Lower leg skin (tissue), 4 donors: Measurements from ENCODE around the gene KIF17. TPM values are rescaled to one million over a fixed set of nuclear protein-coding genes. Genes with fewer than 3 reads are reported as not detected.

Source experiments
- DNase-seq, 2 donors: peaks; one replicate each; pipeline ENCODE4 v3.0.0-alpha.2; 2019; ENCODE audit warnings: low spot score in 2 of 2
- H3K4me3 ChIP-seq: fragments of 200-600 bp; sonication (generic); 2 replicates; pipeline ENCODE4 v1.5.1; 2017; ENCODE audit warnings: mild to moderate bottlenecking, low read depth; ENCODE audit not compliant: poor library complexity, severe bottlenecking
- CTCF ChIP-seq, 3 donors: fragments of 450-650 bp; IDR thresholded peaks; one replicate each; pipeline ENCODE4 v1.5.1; 2016; ENCODE audit warnings: antibody characterized with exemption in 3 of 3, mild to moderate bottlenecking in 3 of 3, moderate library complexity in 2 of 3
- POLR2A ChIP-seq, 2 donors: fragments of 450-650 bp; IDR thresholded peaks; one replicate each; pipeline ENCODE4 v1.6.1; 2016 to 2017; ENCODE audit warnings: antibody characterized with exemption in 2 of 2, mild to moderate bottlenecking in 1 of 2, moderate library complexity in 1 of 2
- WGBS, 2 donors: methylation state at CpG; one replicate each; pipeline ENCODE4 v1.1.5; 2018; 5-methylcytosine and 5-hydroxymethylcytosine counted together
- intact Hi-C: fragments of 100-400 bp; cut with DNase I; formaldehyde crosslinking; loops from one replicate; pipeline ENCODE4 v1.15.0; 2023; ENCODE audit warnings: low total_unique reads
- total RNA-seq, 4 donors: library from RNA; depleted of rRNA; stranded (reverse); fragments of >200 nt; gene quantifications; one replicate each; pipeline ENCODE4 v1.1.0, GENCODE V29; 2016

KIF17 gene
- total RNA-seq, 4 donors from 2014 or later: 0.30 to 5.7 (median 2.2) TPM

GRCh38 chr1:20657024-20657423 lies 60.8 kb downstream of the KIF17 start:
- DNase-seq: no peak
- no peak overlapping the region for H3K4me3 ChIP-seq
- TF ChIP-seq CTCF (IDR thresholded peaks at IDR 0.05): no peak
- TF ChIP-seq POLR2A (IDR thresholded peaks at IDR 0.05): no peak
- intact Hi-C loops: no loop called here
- 86 to 88% methylated on average over 12 of the region's 12 CpGs for WGBS, 2 donors

- TF ChIP-seq POLR2A (IDR thresholded peaks at IDR 0.05) (no peak), CTCF (IDR thresholded peaks at IDR 0.05) (no peak)
- intact Hi-C loops: no loop called here
- no peak for DNase-seq
These were observed 63.6 kb downstream of the KIF17 start for GRCh38 chr1:20654104-20654690.

GRCh38 chr1:20652300-20652699 lies 65.5 kb downstream of the KIF17 start:
- WGBS, 2 donors: 91 to 92% methylated on average over 15 of the region's 15 CpGs
- no peak overlapping the region for H3K4me3 ChIP-seq
- no peak for DNase-seq
- TF ChIP-seq POLR2A (IDR thresholded peaks at IDR 0.05) (no peak), CTCF (IDR thresholded peaks at IDR 0.05) (no peak)
- intact Hi-C loops: no loop called here

More at GRCh38 chr1:20654104-20654690, 63.6 kb downstream of the KIF17 start:
- WGBS, 2 donors: 71% methylated on average over 18 to 19 of the region's 20 CpGs
- no peak overlapping the region for H3K4me3 ChIP-seq

- intact Hi-C loops: no loop called here
- no peak overlapping the region for H3K4me3 ChIP-seq
- no peak for DNase-seq
- TF ChIP-seq CTCF (IDR thresholded peaks at IDR 0.05) (no peak), POLR2A (IDR thresholded peaks at IDR 0.05) (no peak)
- WGBS, 2 donors: 85 to 90% methylated on average over 15 of the region's 15 CpGs
These were observed 68.9 kb downstream of the KIF17 start for GRCh38 chr1:20648946-20649345.

GRCh38 chr1:20648438-20648837 lies 69.4 kb downstream of the KIF17 start:
- DNase-seq: no peak
- intact Hi-C loops: no loop called here
- WGBS, 2 donors: 86 to 93% methylated on average over 12 to 13 of the region's 13 CpGs
- TF ChIP-seq CTCF (IDR thresholded peaks at IDR 0.05): no peak
- TF ChIP-seq POLR2A (IDR thresholded peaks at IDR 0.05): no peak
- H3K4me3 ChIP-seq: no peak overlapping the region

GRCh38 chr1:20645414-20645813 lies 72.4 kb downstream of the KIF17 start:
- DNase-seq: no peak
- intact Hi-C loops: no loop called here
- H3K4me3 ChIP-seq: no peak overlapping the region
- WGBS, 2 donors: 85 to 89% methylated on average over 14 of the region's 14 CpGs
- TF ChIP-seq POLR2A (IDR thresholded peaks at IDR 0.05): no peak
